Measurements from ENCODE around the gene RAD51B.

- TF ChIP-seq POLR2A (IDR thresholded peaks at IDR 0.05) (no peak), CTCF (IDR thresholded peaks at IDR 0.05) (no peak)
These were observed 583.0 kb downstream of the RAD51B start for GRCh38 chr14:68402525-68403101.
